ENCODE data around the gene GTF2H3. TPM values are rescaled to one million over a fixed set of nuclear protein-coding genes. Genes with fewer than 3 reads are reported as not detected.

The GTF2H3 gene
- total and polyA plus RNA-seq, 9 of the 15 experiments (the other 6 are each of a cell fraction or from before 2014, with no cell fraction given): 22.7 to 99.7 (median 49.6) TPM

DNA sequence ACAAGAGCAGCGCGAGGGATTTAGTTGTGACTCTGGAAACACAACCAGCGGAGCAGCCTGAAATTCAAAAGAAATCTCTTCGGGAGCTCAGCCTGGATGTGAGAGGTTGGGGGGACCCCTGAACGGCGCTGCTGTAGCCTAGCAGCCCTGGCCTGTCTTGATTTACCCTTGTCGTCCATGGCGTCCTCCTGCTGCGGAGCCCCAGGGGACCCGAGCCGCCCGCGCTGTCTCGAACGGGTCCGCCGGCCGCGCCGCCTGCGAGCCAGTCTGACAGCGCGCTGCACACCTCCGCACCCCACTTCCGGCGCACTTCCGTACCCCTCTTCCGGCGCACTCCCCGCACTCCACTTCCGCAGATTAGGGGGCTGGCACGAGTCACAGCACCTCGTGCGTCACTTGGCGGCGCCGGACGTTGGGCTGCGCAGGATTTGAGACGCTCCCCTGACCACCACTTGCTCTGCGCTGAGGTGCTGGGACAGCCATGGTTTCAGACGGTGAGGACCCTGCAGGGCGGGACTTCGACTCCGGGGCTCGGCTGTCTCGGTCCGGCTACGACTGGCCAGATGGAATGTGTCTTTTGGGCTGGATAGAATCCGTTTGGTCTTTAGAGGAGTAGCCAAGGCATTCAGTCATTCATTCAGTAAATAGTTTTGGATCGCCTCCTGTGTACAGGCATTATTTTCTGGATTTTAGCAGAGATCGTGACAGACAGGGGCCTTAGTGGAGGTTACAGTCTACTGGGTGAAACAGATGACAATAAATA is at the start of gene GTF2H3, which contains the start of gene EIF2B1 (continued):
- TF ChIP-seq, protein P1, sequence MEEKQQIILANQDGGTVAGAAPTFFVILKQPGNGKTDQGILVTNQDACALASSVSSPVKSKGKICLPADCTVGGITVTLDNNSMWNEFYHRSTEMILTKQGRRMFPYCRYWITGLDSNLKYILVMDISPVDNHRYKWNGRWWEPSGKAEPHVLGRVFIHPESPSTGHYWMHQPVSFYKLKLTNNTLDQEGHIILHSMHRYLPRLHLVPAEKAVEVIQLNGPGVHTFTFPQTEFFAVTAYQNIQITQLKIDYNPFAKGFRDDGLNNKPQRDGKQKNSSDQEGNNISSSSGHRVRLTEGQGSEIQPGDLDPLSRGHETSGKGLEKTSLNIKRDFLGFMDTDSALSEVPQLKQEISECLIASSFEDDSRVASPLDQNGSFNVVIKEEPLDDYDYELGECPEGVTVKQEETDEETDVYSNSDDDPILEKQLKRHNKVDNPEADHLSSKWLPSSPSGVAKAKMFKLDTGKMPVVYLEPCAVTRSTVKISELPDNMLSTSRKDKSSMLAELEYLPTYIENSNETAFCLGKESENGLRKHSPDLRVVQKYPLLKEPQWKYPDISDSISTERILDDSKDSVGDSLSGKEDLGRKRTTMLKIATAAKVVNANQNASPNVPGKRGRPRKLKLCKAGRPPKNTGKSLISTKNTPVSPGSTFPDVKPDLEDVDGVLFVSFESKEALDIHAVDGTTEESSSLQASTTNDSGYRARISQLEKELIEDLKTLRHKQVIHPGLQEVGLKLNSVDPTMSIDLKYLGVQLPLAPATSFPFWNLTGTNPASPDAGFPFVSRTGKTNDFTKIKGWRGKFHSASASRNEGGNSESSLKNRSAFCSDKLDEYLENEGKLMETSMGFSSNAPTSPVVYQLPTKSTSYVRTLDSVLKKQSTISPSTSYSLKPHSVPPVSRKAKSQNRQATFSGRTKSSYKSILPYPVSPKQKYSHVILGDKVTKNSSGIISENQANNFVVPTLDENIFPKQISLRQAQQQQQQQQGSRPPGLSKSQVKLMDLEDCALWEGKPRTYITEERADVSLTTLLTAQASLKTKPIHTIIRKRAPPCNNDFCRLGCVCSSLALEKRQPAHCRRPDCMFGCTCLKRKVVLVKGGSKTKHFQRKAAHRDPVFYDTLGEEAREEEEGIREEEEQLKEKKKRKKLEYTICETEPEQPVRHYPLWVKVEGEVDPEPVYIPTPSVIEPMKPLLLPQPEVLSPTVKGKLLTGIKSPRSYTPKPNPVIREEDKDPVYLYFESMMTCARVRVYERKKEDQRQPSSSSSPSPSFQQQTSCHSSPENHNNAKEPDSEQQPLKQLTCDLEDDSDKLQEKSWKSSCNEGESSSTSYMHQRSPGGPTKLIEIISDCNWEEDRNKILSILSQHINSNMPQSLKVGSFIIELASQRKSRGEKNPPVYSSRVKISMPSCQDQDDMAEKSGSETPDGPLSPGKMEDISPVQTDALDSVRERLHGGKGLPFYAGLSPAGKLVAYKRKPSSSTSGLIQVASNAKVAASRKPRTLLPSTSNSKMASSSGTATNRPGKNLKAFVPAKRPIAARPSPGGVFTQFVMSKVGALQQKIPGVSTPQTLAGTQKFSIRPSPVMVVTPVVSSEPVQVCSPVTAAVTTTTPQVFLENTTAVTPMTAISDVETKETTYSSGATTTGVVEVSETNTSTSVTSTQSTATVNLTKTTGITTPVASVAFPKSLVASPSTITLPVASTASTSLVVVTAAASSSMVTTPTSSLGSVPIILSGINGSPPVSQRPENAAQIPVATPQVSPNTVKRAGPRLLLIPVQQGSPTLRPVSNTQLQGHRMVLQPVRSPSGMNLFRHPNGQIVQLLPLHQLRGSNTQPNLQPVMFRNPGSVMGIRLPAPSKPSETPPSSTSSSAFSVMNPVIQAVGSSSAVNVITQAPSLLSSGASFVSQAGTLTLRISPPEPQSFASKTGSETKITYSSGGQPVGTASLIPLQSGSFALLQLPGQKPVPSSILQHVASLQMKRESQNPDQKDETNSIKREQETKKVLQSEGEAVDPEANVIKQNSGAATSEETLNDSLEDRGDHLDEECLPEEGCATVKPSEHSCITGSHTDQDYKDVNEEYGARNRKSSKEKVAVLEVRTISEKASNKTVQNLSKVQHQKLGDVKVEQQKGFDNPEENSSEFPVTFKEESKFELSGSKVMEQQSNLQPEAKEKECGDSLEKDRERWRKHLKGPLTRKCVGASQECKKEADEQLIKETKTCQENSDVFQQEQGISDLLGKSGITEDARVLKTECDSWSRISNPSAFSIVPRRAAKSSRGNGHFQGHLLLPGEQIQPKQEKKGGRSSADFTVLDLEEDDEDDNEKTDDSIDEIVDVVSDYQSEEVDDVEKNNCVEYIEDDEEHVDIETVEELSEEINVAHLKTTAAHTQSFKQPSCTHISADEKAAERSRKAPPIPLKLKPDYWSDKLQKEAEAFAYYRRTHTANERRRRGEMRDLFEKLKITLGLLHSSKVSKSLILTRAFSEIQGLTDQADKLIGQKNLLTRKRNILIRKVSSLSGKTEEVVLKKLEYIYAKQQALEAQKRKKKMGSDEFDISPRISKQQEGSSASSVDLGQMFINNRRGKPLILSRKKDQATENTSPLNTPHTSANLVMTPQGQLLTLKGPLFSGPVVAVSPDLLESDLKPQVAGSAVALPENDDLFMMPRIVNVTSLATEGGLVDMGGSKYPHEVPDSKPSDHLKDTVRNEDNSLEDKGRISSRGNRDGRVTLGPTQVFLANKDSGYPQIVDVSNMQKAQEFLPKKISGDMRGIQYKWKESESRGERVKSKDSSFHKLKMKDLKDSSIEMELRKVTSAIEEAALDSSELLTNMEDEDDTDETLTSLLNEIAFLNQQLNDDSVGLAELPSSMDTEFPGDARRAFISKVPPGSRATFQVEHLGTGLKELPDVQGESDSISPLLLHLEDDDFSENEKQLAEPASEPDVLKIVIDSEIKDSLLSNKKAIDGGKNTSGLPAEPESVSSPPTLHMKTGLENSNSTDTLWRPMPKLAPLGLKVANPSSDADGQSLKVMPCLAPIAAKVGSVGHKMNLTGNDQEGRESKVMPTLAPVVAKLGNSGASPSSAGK (IDR thresholded peaks at IDR 0.05): peak; percentile 67; the same call in 1 of the 2 replicates
- TF ChIP-seq POLR2AphosphoS5 (IDR thresholded peaks at IDR 0.05; ENCODE audit: control insufficient read depth, insufficient read depth, low read depth, low read length) (peak; percentile 99), NCOA2 (IDR thresholded peaks at IDR 0.05; ENCODE audit: partially characterized antibody in 2 of 2) (no peak), TARDBP (IDR thresholded peaks at IDR 0.05) (no peak), ETV5 (CRISPR knock-in tag; IDR thresholded peaks at IDR 0.05; ENCODE audit: low read depth) (peak; percentile 95), GTF2A2 (tag; IDR thresholded peaks at IDR 0.05) (no peak), MIER1 (IDR thresholded peaks at IDR 0.05; ENCODE audit: low read depth) (no peak)
- TF ChIP-seq, protein P2, sequence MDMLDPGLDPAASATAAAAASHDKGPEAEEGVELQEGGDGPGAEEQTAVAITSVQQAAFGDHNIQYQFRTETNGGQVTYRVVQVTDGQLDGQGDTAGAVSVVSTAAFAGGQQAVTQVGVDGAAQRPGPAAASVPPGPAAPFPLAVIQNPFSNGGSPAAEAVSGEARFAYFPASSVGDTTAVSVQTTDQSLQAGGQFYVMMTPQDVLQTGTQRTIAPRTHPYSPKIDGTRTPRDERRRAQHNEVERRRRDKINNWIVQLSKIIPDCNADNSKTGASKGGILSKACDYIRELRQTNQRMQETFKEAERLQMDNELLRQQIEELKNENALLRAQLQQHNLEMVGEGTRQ (CRISPR knock-in tag; IDR thresholded peaks at IDR 0.05): peak; percentile 2; the same call in 1 of the 2 replicates
- TF ChIP-seq, protein P3, sequence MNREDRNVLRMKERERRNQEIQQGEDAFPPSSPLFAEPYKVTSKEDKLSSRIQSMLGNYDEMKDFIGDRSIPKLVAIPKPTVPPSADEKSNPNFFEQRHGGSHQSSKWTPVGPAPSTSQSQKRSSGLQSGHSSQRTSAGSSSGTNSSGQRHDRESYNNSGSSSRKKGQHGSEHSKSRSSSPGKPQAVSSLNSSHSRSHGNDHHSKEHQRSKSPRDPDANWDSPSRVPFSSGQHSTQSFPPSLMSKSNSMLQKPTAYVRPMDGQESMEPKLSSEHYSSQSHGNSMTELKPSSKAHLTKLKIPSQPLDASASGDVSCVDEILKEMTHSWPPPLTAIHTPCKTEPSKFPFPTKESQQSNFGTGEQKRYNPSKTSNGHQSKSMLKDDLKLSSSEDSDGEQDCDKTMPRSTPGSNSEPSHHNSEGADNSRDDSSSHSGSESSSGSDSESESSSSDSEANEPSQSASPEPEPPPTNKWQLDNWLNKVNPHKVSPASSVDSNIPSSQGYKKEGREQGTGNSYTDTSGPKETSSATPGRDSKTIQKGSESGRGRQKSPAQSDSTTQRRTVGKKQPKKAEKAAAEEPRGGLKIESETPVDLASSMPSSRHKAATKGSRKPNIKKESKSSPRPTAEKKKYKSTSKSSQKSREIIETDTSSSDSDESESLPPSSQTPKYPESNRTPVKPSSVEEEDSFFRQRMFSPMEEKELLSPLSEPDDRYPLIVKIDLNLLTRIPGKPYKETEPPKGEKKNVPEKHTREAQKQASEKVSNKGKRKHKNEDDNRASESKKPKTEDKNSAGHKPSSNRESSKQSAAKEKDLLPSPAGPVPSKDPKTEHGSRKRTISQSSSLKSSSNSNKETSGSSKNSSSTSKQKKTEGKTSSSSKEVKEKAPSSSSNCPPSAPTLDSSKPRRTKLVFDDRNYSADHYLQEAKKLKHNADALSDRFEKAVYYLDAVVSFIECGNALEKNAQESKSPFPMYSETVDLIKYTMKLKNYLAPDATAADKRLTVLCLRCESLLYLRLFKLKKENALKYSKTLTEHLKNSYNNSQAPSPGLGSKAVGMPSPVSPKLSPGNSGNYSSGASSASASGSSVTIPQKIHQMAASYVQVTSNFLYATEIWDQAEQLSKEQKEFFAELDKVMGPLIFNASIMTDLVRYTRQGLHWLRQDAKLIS (CRISPR knock-in tag; IDR thresholded peaks at IDR 0.05): peak; percentile 95

All from K562 (cell line).